DOHH2 (cell line): ENCODE measurements around the gene SH3TC2.

Experiments
- CTCF ChIP-seq: fragments of 200-600 bp; sonication (generic); IDR thresholded peaks from one replicate; pipeline ENCODE4 v1.5.1; 2014; ENCODE audit warnings: antibody characterized with exemption, mild to moderate bottlenecking, low read depth, low read length; ENCODE audit not compliant: poor library complexity, severe bottlenecking
- EZH2phosphoT487 ChIP-seq: fragments of 200-600 bp; sonication (generic); IDR thresholded peaks from 2 replicates; pipeline ENCODE4 v1.6.1; 2017; ENCODE audit warnings: borderline replicate concordance, mild to moderate bottlenecking, antibody characterized with exemption, low read length, moderate library complexity, mixed read lengths

- TF ChIP-seq CTCF, result no peak
- no peak for TF ChIP-seq EZH2phosphoT487
These were observed 90.5 kb downstream of the SH3TC2 start for GRCh38 chr5:148972396-148972795.
